NK-92 (cell line): ENCODE results near the gene NSUN7.

Experiments used
- DNase-seq: peaks from one replicate; lab custom pipeline; 2025; ENCODE audit not compliant: unreplicated experiment; lab: John Stamatoyannopoulos, UW

Gene NSUN7

DNA sequence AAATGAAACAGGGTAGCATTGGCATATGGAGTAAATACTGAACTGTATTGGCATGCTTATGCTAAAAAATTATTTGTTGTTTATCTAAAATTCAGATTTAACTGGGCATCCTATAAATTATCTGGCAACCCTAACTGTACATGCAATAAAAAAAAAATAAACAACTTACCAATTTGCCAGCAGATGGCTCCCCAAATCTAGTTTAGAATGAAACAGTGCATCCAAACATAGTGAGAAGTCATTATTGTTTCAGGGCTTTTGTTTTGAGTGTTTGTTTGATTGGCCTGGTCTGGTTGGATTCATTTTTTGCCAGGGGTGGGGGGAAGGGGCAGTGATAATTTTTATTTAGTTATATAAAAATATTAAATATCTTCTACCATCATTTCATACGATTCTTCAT lies 12.8 kb upstream of the NSUN7 start:
- DNase-seq, result no peak

DNA sequence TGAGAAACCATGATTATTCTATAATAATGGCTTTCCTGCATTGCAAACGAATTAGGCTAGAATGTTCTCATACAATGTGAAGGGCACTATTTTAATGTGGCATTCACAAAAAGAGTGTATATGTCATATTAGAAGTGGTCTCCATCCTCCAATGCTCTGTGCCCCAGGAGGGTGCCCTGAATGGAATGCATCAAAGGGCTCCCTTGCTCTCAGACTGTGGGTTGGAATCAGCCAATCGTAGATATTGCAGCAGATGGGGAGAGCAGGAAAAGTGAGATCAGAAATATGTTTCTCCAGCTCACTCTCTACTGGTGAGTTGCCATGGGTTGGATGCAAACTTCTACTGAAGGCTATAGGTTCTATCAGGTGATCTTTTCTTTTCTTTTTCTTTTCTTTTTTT lies 11.9 kb upstream of the NSUN7 start:
- DNase-seq, result no peak

DNA sequence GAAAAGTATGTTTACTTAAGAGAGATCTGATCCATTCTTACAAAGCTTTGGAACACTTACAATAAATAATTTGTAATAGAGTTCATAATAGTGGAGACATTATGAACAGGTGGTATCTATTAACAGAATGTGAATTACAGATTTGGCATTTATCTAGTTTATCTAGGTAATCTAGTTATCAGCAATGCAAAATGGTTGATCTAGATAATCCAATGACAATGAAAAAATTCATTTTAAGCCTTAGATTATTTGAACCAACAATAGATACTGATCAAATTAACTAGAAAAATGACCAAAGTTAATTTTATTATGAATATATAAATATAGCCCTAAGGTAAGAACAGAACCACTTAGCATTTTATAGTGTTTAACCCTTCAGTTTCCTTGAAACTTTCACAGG lies 10.4 kb upstream of the NSUN7 start:
- no peak for DNase-seq

DNA sequence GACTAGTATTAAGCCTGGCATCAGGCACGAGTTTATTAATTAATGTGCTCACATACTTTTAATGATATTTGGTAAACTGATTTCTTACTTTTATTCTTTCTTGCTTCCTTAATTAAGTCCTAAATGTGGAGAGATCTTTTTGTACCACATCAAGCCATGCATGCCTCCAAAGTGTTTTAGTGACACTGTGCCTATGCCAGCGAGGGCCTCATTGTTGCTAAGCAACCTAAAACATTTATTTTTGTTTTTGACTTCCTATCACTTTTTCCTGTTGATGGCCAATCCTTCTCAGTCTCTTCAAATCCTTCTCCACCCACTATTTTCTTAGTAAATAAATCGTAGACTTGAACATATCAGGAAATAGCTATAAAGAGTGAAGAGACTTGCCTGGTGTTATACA lies 5.5 kb upstream of the NSUN7 start:
- DNase-seq, result no peak

DNA sequence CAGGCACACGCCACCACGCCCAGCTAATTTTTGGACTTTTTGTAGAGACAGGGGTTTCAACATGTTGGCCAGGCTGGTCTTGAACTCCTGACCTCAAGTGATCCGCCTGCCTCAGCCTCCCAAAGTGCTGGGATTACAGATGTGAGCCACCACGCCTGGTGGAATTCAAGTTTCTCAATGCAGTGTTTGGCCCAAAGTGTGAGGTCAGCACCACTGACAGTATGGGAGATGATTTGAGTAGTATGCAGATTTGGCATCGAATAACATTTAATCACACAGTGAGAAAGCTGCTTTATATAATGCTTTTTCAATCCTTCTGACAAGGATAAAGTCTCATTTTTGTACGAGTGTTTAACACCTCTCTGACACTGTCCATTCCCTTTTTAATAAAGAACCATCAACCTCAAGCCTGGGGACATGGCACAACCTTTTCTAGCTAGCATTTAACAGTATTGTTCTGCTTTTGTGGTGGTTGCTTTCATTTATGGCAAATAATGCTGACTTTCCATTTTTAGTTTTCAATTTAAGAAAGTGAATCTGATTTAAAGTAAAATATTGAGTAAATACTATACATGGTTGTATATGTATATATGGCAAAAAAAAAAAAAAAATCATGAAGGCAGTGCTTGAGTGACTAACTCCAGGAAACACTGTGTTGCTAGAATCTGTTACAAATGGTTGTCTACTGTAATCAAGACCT lies 4.3 kb upstream of the NSUN7 start:
- no peak for DNase-seq

DNA sequence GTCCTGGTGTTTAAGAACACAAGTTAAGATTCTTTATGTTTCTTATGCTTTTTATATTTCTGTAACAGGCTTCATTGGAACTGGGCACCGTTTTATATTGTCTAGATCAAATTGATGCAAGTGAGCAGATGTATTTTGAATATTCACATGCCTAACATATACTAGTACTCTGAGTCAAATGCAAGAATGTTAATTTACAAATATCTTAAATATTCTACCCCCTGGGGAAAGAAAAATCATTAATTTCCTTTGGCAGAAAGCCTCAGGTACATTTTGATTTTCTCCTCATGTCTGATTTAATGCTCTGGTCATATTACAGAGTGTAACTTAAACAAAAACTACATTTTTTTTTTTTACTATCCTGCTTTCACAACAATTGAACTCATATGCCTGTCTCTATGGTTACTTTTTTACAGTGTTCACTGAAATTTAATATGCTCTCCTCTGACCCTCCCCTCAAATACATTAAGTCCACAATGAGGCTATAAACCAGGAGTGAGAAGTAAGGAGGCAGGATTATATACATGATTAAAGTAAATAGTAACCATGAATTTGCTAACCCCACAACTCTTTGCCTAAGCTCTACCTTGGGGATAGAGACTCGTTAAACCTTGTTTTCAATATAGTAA lies 2.4 kb upstream of the NSUN7 start:
- no peak for DNase-seq

DNA sequence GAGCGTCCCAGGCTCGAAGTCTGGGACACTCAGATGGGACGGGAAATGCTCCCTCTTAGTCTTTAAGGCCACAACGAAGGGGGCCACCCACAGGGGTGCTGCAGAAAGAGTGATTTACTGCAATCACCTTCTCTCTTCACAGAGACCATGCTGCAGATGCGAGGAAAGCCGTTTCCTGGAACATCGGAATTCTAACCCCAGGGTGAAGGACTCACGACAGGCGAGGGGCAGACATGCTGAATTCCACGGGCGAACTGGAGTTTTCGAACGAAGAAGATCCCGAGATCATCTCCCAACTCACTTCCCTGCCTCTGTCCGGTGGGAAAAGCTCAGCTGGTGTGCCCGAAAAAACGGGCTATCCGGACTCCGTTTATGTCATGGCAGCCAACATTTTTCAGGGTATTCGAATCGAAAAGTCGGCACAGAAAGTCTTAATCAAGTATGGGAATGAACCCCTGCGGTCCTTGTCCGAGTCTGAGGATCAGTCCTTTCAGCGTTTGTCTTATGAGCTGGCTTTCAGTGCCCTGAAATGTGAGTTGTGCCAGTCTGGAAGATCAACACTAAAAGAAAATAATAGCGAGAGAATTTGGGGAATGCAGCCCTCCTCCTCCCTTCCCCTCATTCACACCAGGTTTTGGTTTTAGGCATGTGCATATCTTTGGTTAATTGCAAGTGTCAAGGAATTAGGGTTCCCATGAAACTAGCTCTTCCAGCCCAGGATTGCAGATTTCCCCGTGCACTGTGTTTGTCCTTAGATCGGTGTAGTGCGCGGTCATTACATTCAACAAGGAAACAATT lies 905 bp downstream of the NSUN7 start:
- DNase-seq, result no peak

DNA sequence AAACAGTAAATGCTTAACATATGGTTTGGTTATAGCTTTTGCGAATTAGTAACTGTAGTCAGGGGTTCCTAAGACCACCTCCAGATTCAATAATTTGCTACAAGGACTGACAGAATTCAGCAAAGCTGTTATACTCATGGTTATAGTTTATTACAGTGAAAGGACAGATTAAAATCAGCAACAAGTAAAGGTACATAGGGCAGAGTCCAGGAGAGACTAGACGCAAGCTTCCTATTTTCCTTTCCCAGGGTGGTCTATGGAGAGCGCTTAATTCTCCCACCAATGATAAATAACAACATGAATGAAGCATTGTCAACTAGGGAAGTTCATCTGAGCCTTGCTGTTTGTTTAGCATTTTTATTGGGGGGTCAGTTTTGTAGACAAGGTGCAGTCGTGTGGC lies 5.9 kb downstream of the NSUN7 start:
- no peak for DNase-seq

DNA sequence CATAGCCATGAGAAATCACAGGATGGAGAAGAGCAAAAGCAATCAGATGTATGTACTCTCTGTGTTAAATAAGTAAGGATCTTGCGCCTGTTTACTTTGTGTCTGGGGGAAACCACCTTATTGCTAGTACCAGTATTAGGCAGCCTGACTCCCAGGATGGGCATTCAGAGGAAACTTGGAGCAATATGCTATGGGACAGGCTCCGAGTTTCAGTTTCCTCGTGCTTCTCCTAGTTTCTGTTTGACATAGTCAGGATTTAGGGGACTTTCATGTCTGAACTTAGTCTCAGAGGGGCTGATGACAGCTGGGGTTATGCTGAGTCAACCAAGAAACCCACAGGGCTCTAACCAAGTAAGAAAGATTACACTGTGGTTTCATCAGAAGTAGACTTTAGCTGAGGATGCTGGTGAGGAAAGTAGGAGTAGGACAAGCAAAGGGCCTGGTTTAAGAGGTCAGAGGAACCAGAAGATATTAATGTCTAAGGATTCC lies 13.5 kb downstream of the NSUN7 start:
- DNase-seq, result no peak

DNA sequence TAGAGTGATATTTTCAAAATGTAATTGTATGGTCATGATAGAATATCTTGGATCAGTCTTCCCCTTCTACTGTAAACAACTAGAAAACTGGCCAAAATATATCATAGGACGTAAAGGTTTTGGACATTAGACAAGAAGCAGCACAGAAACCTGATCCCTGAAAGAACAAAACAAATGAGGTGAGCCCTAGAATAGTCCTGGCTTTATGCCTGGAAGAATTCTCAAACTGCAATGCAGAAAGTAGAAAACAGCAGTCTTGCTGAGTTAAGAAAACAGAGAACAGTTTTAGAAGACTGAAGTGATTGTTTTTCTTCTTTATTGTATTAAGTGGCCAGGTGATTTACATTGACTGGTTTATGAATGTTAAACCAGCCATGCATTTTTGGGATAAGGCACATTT lies 19.5 kb downstream of the NSUN7 start:
- DNase-seq, result no peak

DNA sequence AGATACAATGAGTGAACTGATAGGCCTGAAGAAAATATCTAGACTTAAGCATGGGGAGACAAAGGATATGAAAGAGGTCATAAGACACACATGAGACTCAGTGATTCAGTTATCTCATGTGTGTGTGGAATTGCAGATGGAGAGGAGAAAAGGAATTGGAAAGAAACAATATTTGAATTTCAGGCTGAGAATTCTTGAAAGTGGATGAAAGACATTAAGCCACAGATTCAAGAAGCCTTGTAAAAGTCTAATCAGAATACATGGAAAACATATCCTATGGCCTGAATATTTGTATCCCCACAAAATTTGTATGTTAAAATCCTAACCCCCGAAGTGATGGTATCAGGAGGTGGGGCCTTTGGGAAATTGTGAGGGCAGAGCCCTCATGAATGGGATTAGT lies 28.3 kb downstream of the NSUN7 start:
- DNase-seq, result no peak

DNA sequence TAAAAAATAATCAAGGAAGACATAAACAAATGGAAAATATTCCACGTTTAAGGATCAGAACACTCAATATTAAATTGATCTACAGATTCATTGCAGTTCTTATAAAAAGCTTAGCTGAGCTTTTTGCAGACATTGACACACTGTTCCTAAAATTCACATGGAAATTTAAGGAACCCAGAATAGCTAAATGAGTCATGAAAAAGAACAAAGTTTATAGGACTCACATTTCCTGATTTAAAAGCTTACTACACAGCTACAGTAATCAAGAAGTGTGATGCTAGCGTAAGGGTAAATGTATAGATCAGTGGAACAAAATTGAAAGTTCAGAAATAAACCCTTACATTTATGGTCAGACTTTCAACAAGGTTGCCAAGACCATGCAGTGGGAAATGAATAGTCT lies 33.1 kb downstream of the NSUN7 start:
- no peak for DNase-seq

DNA sequence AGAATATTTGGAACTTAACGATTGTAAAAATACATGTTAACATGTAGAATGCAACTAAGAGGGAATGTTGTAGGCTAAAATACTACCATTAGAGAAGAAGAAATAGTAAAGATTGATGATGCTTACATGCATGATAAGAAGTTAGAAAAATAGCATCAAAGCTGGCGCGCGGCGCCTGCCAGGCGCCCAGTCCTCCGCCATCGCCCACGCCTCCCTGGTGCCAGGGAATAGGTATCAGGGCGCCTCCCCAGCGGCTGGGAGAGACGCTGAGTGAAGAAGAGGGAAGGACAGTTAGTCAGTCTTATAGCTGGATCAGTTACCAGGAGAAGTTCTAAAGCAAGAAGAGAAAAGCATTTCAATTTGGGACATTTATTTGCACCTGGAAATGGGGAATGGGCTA lies 36.0 kb downstream of the NSUN7 start:
- DNase-seq, result no peak

DNA sequence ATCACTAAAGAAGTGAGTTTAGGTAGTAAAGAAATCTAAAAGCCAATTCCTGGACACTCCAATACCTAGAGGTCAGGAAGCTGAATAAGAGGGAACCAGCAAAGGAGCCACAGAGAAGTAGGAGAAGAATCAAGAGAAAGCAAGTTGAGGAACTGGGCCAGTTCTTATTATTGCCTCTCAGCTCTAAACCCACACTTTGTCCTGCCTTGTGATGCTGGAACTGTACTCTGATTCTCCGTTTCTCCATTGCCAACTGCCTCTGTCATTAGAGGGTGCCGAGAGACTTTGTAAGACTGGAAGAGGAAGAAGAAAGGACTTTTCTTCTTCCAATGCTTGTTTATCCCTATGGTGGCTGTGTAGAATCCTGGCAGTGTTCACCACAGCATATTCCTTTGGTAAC lies 38.6 kb downstream of the NSUN7 start:
- DNase-seq, result no peak

DNA sequence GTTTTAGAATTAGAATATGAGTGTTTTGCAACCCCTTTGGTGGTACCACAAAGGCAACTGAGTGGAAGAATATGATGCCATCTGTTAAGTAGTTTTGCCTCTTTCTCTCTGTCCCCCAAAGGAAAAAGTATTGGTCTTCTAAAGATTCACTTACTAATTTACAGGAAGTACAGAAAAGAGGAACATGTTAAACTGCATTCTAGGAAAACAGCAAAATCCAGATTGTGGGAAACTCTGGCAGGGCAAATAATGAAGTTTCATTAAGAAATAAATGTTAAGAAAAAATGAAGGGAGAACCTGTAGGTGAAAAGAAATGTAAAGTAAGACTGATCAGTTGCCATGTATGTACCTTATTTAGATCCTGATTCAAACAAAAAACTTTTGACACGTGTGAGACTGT lies 39.3 kb downstream of the NSUN7 start:
- no peak for DNase-seq

DNA sequence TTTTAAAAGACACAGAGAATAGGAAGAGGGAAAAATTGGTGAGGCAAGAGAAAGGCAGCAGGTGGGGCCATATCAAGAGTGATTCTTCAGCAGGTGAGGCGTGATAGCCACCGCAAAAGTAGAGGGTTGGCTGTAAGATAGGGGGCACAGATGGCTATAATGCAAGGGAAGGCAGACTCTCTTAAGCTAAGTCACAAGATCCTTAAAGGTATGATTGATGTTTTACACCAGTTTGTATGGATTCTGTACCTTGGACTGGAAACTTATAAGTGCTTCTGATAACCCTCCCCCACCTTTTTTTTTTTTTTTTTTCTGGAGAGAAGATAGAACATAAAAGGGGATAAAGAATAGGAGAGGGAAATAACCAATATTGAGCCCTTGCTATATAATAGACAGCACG lies 40.0 kb downstream of the NSUN7 start:
- DNase-seq, result no peak

DNA sequence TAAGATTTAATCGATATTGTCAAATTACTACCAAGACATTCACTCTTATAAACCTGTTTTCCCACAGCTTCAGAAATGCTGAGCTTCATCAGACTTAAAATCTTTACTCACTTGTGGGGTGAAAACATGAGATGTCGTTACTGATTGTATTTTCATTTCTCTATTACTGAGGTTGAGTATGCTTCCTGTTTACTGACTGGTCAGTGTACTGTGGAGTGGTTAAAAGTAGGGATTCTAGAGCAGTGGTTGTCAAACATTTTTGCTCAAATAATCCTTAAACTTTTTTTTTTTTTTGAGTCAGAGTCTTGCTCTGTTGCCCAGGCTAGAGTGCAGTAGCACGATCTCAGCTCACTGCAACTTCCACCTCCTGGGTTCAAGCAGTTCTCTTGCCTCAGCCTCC lies 50.3 kb downstream of the NSUN7 start:
- no peak for DNase-seq

DNA sequence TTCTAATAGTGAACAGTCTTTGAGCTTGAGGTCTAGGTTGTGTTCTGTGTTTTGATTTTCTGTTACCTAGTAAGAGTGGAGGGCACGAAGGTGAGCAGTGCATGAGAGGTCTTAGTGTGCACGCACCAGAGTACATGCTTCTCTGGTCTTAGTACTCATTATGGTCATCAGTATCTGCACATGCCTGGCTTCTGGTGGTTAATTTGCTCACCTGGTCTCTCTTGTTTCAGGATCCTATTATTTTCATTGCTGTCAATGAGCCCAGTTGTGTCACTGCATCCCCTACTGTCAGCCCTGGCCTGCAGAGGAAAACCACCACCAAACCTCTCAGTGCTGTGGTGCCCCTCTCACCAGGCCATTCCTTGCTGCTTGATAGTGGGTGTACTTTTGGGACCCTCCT lies 54.8 kb downstream of the NSUN7 start:
- DNase-seq, result no peak

DNA sequence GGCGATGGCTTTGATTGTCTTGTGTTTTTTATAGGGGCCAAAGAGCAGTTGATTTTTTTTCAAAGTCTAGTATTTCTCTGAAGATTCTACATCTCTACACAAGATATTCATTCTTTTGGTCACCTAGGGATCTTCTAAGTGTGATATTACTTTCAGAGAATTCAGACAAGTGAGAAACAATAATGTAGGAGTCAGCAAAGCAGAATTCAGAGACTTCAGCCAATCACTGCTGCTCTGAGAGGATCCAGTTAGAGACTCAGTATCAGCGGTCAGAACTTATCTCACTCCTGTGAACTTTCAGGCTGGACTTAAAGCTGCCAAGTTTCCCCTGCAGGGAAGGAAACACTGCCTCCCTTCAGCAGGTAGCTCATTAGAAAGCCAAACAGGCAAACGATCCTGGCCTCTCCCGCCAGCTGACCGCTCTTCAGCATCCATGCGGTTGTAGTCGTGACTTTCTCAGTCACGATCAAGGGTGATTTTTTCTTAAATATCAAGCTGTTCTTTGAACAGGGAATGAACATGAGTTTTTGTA lies 59.2 kb downstream of the NSUN7 start:
- no peak for DNase-seq

DNA sequence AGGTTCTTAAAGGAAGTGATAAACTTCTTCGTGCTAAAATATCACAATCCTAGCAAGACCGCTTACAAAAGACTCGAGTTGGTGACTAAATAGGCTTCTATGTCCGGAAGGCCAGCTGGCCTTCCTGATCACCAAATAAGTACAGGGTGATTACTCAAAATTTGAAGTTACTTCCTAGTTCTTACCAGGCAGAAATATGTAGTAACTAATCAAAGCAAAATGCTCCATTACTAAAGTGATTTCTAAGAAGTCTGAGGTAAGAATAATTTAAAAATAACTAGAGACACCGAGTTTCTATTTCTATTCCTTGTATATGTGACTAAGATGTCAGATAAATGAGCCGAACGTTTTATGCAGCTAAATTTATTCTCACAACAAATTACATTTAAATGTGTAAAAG lies 62.2 kb downstream of the NSUN7 start:
- no peak for DNase-seq

DNA sequence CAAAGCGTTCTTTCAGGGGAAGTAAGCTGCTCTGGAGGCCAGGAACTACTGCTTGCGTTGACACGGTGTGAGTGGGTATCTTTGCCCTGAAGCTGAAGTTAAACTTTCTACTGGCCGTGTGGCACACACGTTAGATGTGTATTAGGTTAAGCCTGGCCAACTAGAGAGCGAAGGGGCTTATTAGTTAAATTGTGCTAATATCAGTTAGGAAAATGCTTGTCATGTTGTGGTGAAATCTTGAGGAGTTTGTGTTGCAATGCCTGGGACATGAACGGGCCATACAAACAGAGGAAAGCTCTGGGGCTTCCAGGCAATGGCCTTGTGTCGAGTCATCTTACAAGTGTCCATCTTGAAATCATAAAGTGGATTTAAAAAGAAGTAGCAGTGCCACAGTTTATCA lies 62.6 kb downstream of the NSUN7 start:
- DNase-seq, result no peak

DNA sequence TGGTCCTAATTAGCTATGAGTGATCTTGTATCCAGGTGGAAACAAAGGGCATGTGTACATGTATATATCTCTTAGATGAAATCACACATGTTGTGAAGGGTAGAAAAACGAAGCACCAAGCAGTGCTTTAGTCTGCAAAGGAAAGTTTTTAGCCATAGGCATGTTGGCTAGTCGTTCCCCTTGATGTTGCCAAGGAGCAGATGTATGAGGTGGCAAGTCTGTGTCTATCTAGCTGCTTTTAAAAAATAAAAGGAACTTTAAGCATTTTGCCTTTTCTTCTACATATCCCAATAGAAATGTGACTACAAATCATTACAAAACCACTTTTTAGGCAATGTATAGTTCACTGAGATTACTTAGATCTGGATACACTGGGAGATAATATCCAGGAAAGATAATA lies 63.1 kb downstream of the NSUN7 start:
- DNase-seq, result no peak
